ENCODE measurements around the gene FHL3.
A peak's percentile ranks its signal among the peaks of the same experiment; 100 is the strongest.

The FHL3 gene

GRCh38 chr1:38044221-38045215 lies 39.2 kb upstream of the FHL3 start:
- in situ Hi-C loops (cut with HindIII; ENCODE audit: low pct_ligation_motif_present, low sequenced_read_pairs), result loop anchor here (25.0 kb wide), 1 partner anchor 768 kb away; no protein-coding TSS in a partner anchor
- DNase-seq, result no peak

GRCh38 chr1:38043036-38043747 lies 37.9 kb upstream of the FHL3 start:
- H3K27ac ChIP-seq, result no peak overlapping the region

More at GRCh38 chr1:38044221-38045215, 39.2 kb upstream of the FHL3 start:
- Histone ChIP-seq H3K27me3 (replicated peaks) (peaks cover 55% of the 10 kb centered on the region), H3K36me3 (replicated peaks) (no peaks in the 10 kb centered on the region), H3K27ac (no peak overlapping the region), H3K4me3 (ENCODE audit: low read depth, low read length) (peak overlapping the region; percentile 50)
- TF ChIP-seq, protein P1, sequence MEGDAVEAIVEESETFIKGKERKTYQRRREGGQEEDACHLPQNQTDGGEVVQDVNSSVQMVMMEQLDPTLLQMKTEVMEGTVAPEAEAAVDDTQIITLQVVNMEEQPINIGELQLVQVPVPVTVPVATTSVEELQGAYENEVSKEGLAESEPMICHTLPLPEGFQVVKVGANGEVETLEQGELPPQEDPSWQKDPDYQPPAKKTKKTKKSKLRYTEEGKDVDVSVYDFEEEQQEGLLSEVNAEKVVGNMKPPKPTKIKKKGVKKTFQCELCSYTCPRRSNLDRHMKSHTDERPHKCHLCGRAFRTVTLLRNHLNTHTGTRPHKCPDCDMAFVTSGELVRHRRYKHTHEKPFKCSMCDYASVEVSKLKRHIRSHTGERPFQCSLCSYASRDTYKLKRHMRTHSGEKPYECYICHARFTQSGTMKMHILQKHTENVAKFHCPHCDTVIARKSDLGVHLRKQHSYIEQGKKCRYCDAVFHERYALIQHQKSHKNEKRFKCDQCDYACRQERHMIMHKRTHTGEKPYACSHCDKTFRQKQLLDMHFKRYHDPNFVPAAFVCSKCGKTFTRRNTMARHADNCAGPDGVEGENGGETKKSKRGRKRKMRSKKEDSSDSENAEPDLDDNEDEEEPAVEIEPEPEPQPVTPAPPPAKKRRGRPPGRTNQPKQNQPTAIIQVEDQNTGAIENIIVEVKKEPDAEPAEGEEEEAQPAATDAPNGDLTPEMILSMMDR (IDR thresholded peaks at IDR 0.05; ENCODE audit: low read depth, low read length, missing control alignments), result no peak

DNA sequence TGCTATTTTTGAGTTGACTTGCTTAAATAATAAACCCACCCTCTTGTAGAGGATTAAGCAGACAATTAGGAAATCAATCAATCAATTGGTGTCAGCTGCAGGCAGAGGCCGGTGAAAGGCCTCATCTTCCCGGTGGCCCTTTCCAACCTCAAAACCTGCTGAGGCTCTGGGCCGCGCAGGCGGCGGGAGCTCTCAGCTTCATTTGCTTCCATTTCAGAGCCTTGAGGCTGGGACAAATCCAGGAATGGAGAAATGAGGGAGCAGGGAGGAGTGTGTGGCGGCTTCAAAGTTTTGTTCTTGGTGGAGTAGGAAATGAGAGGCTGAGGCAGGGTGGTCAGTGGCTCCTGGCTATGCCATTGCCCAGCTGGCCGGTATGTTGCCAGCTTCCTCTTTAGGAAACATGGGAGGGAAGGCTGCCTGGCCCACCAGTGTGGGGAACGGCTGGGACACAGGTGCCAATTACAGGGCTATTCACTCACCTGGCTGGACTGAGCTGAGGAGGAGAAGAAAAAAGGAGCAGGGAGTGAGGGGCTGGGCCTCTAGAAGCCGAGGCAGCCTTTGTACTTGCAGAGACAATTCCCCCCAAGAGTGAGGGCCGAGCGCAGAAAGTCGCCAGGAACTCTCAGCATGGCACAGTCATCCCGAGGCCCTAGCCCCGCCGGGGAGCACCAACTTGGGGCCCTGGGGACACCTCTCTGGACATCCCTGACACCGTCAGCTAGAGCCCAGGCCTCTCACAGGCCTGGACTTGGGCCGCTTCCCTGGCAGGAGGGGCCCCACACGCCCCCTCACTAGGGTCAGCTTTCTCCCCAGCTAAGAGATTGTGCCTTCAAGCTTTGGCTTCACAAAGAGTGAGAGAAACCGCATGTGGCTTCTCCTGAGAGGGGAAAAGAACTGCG lies 36.9 kb upstream of the FHL3 start:
- in situ Hi-C loops (cut with HindIII; ENCODE audit: low pct_ligation_motif_present, low sequenced_read_pairs), result loop anchor here (25.0 kb wide), 1 partner anchor 770 kb away; no protein-coding TSS in a partner anchor
- Histone ChIP-seq H3K36me3 (replicated peaks) (no peaks in the 10 kb centered on the region), H3K27ac (no peak overlapping the region), H3K27me3 (replicated peaks) (peaks cover 45% of the 10 kb centered on the region), H3K4me3 (ENCODE audit: low read depth, low read length) (no peak overlapping the region)
- no peak for DNase-seq
- TF ChIP-seq, protein P1 (IDR thresholded peaks at IDR 0.05; ENCODE audit: low read depth, low read length, missing control alignments), result no peak

More at GRCh38 chr1:38043036-38043747, 37.9 kb upstream of the FHL3 start:
- in situ Hi-C loops (cut with HindIII; ENCODE audit: low pct_ligation_motif_present, low sequenced_read_pairs), result loop anchor here (25.0 kb wide), 1 partner anchor 769 kb away; no protein-coding TSS in a partner anchor
- no peak overlapping the region for H3K4me3 ChIP-seq (ENCODE audit: low read depth, low read length)
- TF ChIP-seq, protein P1 (IDR thresholded peaks at IDR 0.05; ENCODE audit: low read depth, low read length, missing control alignments), result no peak
- DNase-seq, result no peak
- H3K27me3 ChIP-seq (replicated peaks), result peaks cover 52% of the 10 kb centered on the region
- no peaks in the 10 kb centered on the region for H3K36me3 ChIP-seq (replicated peaks)

DNA sequence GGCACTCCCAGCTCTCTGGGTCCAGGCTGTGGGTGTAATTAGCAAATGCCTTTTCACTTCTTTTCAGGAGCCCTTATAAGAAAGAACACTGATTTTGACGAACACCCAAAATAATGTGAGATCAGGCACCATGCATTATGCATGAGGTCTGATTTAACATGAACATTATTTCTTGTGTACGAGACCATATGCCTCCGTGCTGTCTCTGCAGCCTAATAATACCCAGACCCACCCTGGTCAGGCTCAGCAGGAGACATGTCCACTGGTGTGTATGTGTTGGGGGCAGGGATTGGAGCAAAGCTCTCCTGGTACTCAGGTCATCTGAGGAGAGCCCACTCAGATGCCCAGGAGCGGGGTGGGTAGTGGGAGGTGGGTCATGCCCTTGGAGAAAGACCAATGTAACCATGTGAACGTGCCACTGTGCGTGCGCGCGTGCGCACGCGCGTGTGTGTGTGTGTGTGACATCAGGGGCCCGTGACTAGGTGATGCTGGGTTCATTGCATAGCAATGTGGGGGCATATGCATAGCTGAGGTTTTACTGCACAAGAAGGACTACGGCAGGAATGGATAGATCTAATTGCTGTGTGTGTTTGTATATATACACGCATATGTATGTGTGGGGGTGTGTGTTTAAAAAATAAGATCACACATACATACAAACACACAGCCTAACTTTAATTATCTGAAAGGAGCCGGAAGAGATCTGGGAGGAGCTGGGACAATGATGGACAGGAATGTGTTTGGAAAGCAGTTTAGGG lies 34.2 kb upstream of the FHL3 start:
- H3K4me3 ChIP-seq (ENCODE audit: low read depth, low read length), result no peak overlapping the region
- peaks cover 31% of the 10 kb centered on the region for H3K27me3 ChIP-seq (replicated peaks)
- H3K36me3 ChIP-seq (replicated peaks), result no peaks in the 10 kb centered on the region
- H3K27ac ChIP-seq, result no peak overlapping the region
- DNase-seq, result no peak
- TF ChIP-seq, protein P1 (IDR thresholded peaks at IDR 0.05; ENCODE audit: low read depth, low read length, missing control alignments), result no peak
- in situ Hi-C loops (cut with HindIII; ENCODE audit: low pct_ligation_motif_present, low sequenced_read_pairs), result loop anchor here (25.0 kb wide), 1 partner anchor 773 kb away; no protein-coding TSS in a partner anchor
